ENCODE results near the gene TRABD2B.

The TRABD2B gene

DNA sequence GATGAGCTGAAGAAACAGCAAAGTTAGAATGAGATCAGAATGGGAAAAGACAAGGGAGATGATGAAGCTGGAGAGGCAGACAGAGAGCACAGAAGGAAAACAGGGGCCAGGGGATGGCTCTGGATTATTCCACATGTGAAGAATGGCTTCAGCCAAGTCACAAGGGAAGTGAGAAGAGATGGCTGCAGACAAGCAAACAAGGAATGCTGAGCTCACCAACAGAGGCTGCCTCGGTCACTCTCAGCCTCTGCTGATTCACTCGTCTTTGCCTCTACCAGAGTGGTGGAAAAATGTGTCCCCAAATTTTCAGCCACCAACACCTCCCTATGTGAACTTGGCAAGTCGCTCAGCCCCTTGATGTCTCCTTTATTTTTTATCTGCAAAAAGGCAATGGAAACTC is 46.7 kb downstream of the TRABD2B start:
- Histone ChIP-seq H3K36me3 (ENCODE audit: control insufficient read depth, insufficient read depth, low read length) (no peaks in the 10 kb centered on the region), H3K4me1 (ENCODE audit: control insufficient read depth, insufficient read depth, low read length, poor library complexity, severe bottlenecking) (peaks cover 5% of the 10 kb centered on the region), H3K4me3 (ENCODE audit: extremely low read depth, insufficient read depth, low read length, poor library complexity, severe bottlenecking) (no peak overlapping the region), H3K27ac (ENCODE audit: low read depth, low read length, severe bottlenecking) (no peak overlapping the region), H3K9me3 (ENCODE audit: control insufficient read depth, low read length) (no peaks in the 10 kb centered on the region)
- 81 to 94% methylated on average over 2 to 3 of the region's 3 CpGs for WGBS, 2 experiments (ENCODE audit: insufficient coverage in 2 of 2)

DNA sequence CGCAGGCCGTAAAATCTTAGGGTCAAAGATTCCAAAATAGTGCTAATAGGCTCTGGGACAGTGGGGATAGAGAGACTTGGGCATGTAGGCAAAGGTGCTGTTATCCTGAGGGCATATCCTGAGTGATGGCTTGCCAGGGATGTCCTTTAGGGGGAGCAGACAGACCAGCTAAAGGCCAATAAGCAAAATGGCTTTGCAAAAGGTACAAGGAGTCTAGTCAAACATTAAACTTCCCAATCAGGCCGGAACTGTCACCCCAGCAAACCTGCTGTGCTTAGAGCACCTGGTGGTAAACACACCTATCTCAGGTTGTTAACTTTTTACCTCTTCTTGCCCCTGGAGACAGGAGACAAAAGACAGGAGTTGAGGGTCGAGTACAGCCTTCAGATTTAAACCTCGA is 49.1 kb downstream of the TRABD2B start:
- H3K36me3 ChIP-seq (ENCODE audit: control insufficient read depth, insufficient read depth, low read length), result no peaks in the 10 kb centered on the region
- 78 to 96% methylated on average over 2 to 3 of the region's 5 CpGs for WGBS, 2 experiments (ENCODE audit: insufficient coverage in 2 of 2)
- H3K4me3 ChIP-seq (ENCODE audit: extremely low read depth, insufficient read depth, low read length, poor library complexity, severe bottlenecking), result no peak overlapping the region
- peaks cover 5% of the 10 kb centered on the region for H3K4me1 ChIP-seq (ENCODE audit: control insufficient read depth, insufficient read depth, low read length, poor library complexity, severe bottlenecking)
- no peaks in the 10 kb centered on the region for H3K9me3 ChIP-seq (ENCODE audit: control insufficient read depth, low read length)
- no peak overlapping the region for H3K27ac ChIP-seq (ENCODE audit: low read depth, low read length, severe bottlenecking)

DNA sequence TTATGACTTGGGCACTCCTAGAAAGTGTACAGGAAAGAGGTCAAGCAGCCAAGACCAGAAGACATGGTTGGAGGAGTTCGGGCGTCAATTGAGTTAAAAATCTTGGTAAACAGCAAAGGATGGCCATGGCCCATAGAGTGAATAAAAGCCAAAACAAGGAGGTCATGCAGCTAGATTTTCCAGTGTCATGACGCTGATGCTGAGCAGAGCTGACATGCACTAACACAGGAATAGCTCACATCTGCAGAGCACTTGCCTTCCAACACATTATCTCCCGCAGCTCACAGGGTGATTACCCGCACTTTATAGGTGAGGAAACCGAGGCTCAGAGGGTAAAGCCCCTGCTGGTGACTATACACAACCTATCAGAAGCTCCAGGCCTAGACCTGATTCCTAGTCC is 49.7 kb downstream of the TRABD2B start:
- H3K4me1 ChIP-seq (ENCODE audit: control insufficient read depth, insufficient read depth, low read length, poor library complexity, severe bottlenecking), result peaks cover 5% of the 10 kb centered on the region

DNA sequence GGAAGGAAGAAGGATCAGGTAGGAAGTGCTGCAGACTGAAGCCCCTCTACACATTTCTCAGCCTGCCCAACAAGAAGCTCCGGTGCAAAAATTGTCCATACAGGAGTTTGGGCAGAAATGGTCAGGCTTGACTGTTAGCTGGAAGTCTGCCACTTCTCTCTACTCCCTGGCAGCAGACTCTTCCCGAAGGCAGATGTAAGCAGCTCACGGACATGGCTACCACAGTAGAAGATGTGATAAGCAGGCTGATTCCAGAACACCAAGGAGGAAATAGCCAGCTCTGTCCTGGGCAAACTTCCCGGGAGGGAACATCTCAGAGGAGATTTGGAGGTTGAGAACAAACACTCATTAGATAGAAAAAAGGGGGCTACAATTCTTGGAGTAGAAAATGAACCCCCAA is 52.6 kb downstream of the TRABD2B start:
- Histone ChIP-seq H3K27ac (ENCODE audit: low read depth, low read length, severe bottlenecking) (no peak overlapping the region), H3K36me3 (ENCODE audit: control insufficient read depth, insufficient read depth, low read length) (no peaks in the 10 kb centered on the region), H3K9me3 (ENCODE audit: control insufficient read depth, low read length) (no peaks in the 10 kb centered on the region), H3K4me1 (ENCODE audit: control insufficient read depth, insufficient read depth, low read length, poor library complexity, severe bottlenecking) (no peaks in the 10 kb centered on the region), H3K4me3 (ENCODE audit: extremely low read depth, insufficient read depth, low read length, poor library complexity, severe bottlenecking) (no peak overlapping the region)
- 89 to 91% methylated on average over 2 to 4 of the region's 4 CpGs for WGBS, 2 experiments (ENCODE audit: insufficient coverage in 2 of 2)

More for the DNA sequence above, 49.7 kb downstream of the TRABD2B start:
- no peaks in the 10 kb centered on the region for H3K36me3 ChIP-seq (ENCODE audit: control insufficient read depth, insufficient read depth, low read length)
- WGBS, 2 experiments (ENCODE audit: insufficient coverage in 2 of 2), result 91 to 97% methylated on average over 5 to 6 of the region's 6 CpGs
- H3K4me3 ChIP-seq (ENCODE audit: extremely low read depth, insufficient read depth, low read length, poor library complexity, severe bottlenecking), result no peak overlapping the region
- H3K9me3 ChIP-seq (ENCODE audit: control insufficient read depth, low read length), result no peaks in the 10 kb centered on the region
- no peak overlapping the region for H3K27ac ChIP-seq (ENCODE audit: low read depth, low read length, severe bottlenecking)

DNA sequence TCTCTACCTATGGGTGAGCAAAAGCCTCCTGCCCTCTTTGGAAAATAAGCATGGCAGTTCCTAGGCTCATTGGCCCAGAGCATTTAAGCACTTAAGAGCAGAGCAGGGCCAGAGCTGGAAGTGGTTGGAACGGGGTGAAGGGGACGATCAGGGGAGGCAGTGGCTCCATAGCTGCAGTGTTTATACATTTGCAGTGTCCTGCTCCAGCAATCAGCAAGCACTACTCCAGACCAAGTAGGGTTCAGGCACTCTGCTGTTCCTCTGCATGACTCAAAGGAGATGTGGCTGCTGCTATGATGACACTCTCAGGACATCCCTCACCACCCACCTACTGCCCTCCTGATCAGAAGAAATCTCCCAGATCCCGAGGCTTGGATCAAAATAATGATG is 55.0 kb downstream of the TRABD2B start:
- Histone ChIP-seq H3K27ac (ENCODE audit: low read depth, low read length, severe bottlenecking) (no peak overlapping the region), H3K4me3 (ENCODE audit: extremely low read depth, insufficient read depth, low read length, poor library complexity, severe bottlenecking) (no peak overlapping the region), H3K36me3 (ENCODE audit: control insufficient read depth, insufficient read depth, low read length) (no peaks in the 10 kb centered on the region), H3K9me3 (ENCODE audit: control insufficient read depth, low read length) (no peaks in the 10 kb centered on the region), H3K4me1 (ENCODE audit: control insufficient read depth, insufficient read depth, low read length, poor library complexity, severe bottlenecking) (no peaks in the 10 kb centered on the region)
- 89 to 90% methylated on average over 2 to 3 of the region's 3 CpGs for WGBS, 2 experiments (ENCODE audit: insufficient coverage in 2 of 2)

DNA sequence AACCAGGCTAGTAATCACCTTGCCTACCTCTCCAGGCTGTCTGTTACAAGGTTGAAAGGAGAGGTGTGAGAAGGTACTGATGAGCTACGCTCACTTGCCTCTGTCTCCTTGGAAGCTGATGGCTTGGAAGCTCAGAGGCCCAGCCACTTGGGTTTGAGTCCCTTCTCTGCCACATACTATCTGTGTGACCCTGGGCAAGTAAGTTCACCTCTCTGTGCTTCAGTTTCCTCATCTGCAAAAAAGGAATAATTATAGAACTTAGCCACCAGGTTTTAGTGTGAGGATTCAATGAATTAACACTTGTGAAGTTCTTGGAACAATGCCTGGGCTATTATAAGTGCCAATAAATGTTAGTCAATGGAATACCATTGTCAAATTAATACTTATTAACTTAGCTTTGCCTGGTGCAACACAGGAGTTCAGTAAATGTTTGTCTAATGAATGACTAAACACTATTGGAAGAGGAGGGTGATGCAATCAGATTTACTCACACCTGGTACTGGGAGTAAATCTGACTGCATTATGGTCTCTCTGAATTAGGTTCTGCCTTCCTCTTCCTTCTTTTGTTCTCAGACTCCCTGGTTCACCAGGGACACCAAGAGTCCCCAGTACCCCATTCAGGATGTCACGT is 55.5 kb downstream of the TRABD2B start:
- H3K36me3 ChIP-seq (ENCODE audit: control insufficient read depth, insufficient read depth, low read length), result no peaks in the 10 kb centered on the region
- H3K4me3 ChIP-seq (ENCODE audit: extremely low read depth, insufficient read depth, low read length, poor library complexity, severe bottlenecking), result no peak overlapping the region
- H3K4me1 ChIP-seq (ENCODE audit: control insufficient read depth, insufficient read depth, low read length, poor library complexity, severe bottlenecking), result no peaks in the 10 kb centered on the region
- H3K27ac ChIP-seq (ENCODE audit: low read depth, low read length, severe bottlenecking), result no peak overlapping the region
- no peaks in the 10 kb centered on the region for H3K9me3 ChIP-seq (ENCODE audit: control insufficient read depth, low read length)
- WGBS, 2 experiments (ENCODE audit: insufficient coverage in 2 of 2), result 100% methylated on average over 1 of the region's 2 CpGs; no CpG with 5 or more reads in 1 of the 2 experiments

DNA sequence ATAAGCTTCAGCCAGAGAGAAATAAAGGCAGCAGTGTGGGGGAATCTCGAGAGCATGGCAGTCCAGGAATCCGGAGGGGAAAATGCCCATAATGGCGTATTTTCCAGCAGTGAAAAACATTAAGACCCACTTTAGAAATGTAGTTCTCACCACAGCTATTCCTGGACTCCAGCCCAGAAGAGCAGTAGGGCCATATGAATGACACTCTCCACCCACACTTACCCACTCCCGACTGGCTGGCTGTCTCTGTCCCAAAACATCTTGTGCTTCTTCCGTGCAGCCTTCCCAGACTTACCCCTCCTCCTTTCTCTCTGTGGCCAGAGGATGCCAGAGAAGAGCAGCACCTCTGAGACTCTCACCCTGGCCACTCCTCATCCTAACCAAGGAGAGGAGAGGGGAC is 56.4 kb downstream of the TRABD2B start:
- no peaks in the 10 kb centered on the region for H3K36me3 ChIP-seq (ENCODE audit: control insufficient read depth, insufficient read depth, low read length)
- no peak overlapping the region for H3K27ac ChIP-seq (ENCODE audit: low read depth, low read length, severe bottlenecking)
- WGBS, 2 experiments (ENCODE audit: insufficient coverage in 2 of 2), result 93 to 94% methylated on average over 3 to 5 of the region's 5 CpGs
- H3K9me3 ChIP-seq (ENCODE audit: control insufficient read depth, low read length), result no peaks in the 10 kb centered on the region
- H3K4me3 ChIP-seq (ENCODE audit: extremely low read depth, insufficient read depth, low read length, poor library complexity, severe bottlenecking), result no peak overlapping the region
- no peaks in the 10 kb centered on the region for H3K4me1 ChIP-seq (ENCODE audit: control insufficient read depth, insufficient read depth, low read length, poor library complexity, severe bottlenecking)

DNA sequence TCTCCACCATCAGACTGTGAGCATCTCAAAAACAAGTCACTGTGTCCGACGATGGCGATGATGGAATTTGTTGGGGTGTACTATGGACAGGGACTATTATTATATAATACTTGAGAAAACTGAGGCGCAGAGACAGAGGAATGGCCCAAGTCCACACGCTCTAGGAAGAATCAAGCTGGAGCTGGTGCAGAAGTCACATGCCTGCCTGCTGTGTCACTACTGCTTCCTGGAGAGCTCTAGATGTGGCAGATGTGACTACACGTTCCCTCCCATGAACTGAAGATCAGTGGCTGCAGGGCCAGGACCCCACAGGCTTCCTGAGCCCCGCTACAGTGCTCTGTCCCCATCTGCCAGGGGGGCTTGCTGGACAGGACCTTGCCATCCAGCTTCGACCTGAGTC is 56.9 kb downstream of the TRABD2B start:
- no peaks in the 10 kb centered on the region for H3K36me3 ChIP-seq (ENCODE audit: control insufficient read depth, insufficient read depth, low read length)
- H3K4me1 ChIP-seq (ENCODE audit: control insufficient read depth, insufficient read depth, low read length, poor library complexity, severe bottlenecking), result no peaks in the 10 kb centered on the region
- H3K9me3 ChIP-seq (ENCODE audit: control insufficient read depth, low read length), result no peaks in the 10 kb centered on the region
- H3K4me3 ChIP-seq (ENCODE audit: extremely low read depth, insufficient read depth, low read length, poor library complexity, severe bottlenecking), result no peak overlapping the region
- 85 to 100% methylated on average over 4 to 5 of the region's 8 CpGs for WGBS, 2 experiments (ENCODE audit: insufficient coverage in 2 of 2)
- no peak overlapping the region for H3K27ac ChIP-seq (ENCODE audit: low read depth, low read length, severe bottlenecking)

DNA sequence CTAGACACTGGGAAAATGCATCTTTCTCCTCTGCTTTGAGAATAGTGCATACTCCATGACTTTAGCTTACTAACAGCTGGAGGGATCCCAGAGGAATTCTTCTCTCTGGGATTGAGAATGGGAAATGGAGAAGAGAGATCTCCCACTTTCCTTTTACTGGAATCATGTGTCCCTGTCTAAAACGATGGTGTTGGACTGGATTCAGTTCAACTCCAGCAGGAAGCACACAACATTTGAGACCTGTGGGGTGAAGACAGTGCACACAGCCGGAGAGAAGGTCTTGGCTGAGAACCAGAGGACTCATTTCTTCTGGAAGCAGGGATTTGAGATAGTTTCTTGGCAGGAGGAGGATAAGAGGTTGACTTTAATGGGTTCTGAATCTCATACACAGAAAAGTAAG is 58.7 kb downstream of the TRABD2B start:
- Histone ChIP-seq H3K4me3 (ENCODE audit: extremely low read depth, insufficient read depth, low read length, poor library complexity, severe bottlenecking) (no peak overlapping the region), H3K9me3 (ENCODE audit: control insufficient read depth, low read length) (no peaks in the 10 kb centered on the region), H3K36me3 (ENCODE audit: control insufficient read depth, insufficient read depth, low read length) (no peaks in the 10 kb centered on the region), H3K4me1 (ENCODE audit: control insufficient read depth, insufficient read depth, low read length, poor library complexity, severe bottlenecking) (no peaks in the 10 kb centered on the region), H3K27ac (ENCODE audit: low read depth, low read length, severe bottlenecking) (no peak overlapping the region)
- WGBS, 2 experiments (ENCODE audit: insufficient coverage in 2 of 2), result 50 to 90% methylated on average over 1 to 2 of the region's 2 CpGs

DNA sequence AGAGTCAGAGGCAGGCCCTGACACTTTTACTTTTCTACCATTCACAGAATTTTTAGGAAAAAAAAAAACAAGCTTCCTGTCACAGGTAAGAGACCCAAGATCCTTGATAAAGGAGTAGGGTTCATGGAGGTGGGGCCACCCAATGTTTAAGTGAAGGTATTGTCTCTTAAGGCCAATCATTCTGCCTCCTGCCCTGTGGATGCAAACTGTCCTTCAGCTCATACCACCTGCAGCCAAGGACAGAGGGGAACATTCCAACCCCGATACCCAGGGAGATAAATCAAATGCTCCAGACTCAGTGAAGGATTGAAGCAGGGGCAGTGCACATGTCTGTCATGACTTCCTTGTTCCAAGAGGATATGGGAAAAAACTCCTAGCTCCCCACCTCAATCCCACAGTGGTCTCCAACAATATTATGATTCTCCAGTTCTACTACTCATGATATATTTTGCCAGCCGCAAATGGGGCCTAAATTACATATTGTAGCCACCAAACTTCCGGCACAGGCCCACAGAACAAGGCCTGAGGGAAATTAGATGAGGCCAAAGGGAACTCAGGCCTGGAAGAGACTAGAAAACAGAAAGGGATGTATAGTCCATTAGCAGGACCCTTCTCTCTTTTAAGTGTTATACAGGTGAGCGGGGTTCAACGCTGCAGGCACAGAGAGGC is 59.5 kb downstream of the TRABD2B start:
- 80 to 100% methylated on average over 1 of the region's 5 CpGs for WGBS, 2 experiments (ENCODE audit: insufficient coverage in 2 of 2)
- H3K4me3 ChIP-seq (ENCODE audit: extremely low read depth, insufficient read depth, low read length, poor library complexity, severe bottlenecking), result no peak overlapping the region
- H3K36me3 ChIP-seq (ENCODE audit: control insufficient read depth, insufficient read depth, low read length), result no peaks in the 10 kb centered on the region
- no peaks in the 10 kb centered on the region for H3K9me3 ChIP-seq (ENCODE audit: control insufficient read depth, low read length)
- no peak overlapping the region for H3K27ac ChIP-seq (ENCODE audit: low read depth, low read length, severe bottlenecking)
- H3K4me1 ChIP-seq (ENCODE audit: control insufficient read depth, insufficient read depth, low read length, poor library complexity, severe bottlenecking), result no peaks in the 10 kb centered on the region

DNA sequence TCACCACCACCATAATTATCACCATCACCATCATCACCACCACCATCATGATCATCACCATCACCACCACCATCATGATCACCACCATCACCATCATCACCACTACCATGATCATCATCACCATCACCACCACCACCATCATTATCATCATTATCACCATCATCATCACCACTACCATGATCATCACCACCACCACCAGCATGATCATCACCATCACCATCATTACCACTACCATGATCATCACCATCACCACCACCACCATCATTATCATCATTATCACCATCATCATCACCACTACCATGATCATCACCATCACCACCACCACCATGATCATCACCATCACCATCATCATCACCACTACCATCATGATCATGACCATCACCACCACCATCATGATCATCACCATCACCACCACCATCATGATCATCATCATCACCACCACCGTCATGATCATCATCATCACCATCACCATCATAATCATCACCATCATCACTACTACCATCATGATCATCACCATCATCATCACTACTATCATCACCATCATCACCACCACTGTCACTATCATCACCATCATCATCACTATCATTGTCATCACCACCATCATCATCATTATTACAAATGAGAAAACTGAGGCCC is 60.2 kb downstream of the TRABD2B start:
- 71 to 92% methylated on average over 1 of the region's 1 CpG for WGBS, 2 experiments (ENCODE audit: insufficient coverage in 2 of 2)
- H3K36me3 ChIP-seq (ENCODE audit: control insufficient read depth, insufficient read depth, low read length), result no peaks in the 10 kb centered on the region
- no peak overlapping the region for H3K4me3 ChIP-seq (ENCODE audit: extremely low read depth, insufficient read depth, low read length, poor library complexity, severe bottlenecking)
- H3K9me3 ChIP-seq (ENCODE audit: control insufficient read depth, low read length), result no peaks in the 10 kb centered on the region
- no peaks in the 10 kb centered on the region for H3K4me1 ChIP-seq (ENCODE audit: control insufficient read depth, insufficient read depth, low read length, poor library complexity, severe bottlenecking)
- no peak overlapping the region for H3K27ac ChIP-seq (ENCODE audit: low read depth, low read length, severe bottlenecking)
